Stimulated activated CD4-positive, alpha-beta T cell treated with anti-CD3 and anti-CD28 coated beads, Interleukin-15, amount 100 ng/mL, for 24 hours (primary cell): ENCODE results near the gene TLL2.

Experiments
- DNase-seq: peaks from one replicate; pipeline ENCODE4 v3.0.0-alpha.2; 2020

The TLL2 gene

GRCh38 chr10:96460316-96460715 is 53.4 kb downstream of the TLL2 start:
- DNase-seq, result no peak

DNA sequence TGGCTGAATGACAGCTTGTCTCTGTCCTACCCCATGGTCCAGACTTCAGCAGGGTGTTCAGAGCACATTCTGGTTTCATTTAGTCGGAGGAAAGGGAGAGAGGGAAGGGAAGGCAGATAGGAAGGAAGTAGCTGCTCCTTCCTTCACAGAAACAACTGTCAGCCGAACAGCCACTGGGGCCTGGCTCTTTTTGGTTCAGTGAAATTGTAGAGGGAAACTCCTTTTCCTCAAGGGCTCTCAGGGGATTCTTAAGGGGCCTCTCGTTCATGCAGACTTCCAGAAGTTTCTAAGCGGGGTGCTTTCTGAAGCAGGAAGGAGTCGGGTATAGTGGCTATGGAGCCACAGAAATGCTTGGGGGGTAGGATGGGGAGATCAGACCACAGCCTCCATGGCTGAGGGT is 56.4 kb downstream of the TLL2 start:
- DNase-seq, result no peak

- DNase-seq, result no peak
Measured at GRCh38 chr10:96456296-96456840, 57.4 kb downstream of the TLL2 start.

- no peak for DNase-seq
Measured at GRCh38 chr10:96453856-96454583, 59.7 kb downstream of the TLL2 start.

GRCh38 chr10:96452494-96453153 is 61.1 kb downstream of the TLL2 start:
- no peak for DNase-seq

DNA sequence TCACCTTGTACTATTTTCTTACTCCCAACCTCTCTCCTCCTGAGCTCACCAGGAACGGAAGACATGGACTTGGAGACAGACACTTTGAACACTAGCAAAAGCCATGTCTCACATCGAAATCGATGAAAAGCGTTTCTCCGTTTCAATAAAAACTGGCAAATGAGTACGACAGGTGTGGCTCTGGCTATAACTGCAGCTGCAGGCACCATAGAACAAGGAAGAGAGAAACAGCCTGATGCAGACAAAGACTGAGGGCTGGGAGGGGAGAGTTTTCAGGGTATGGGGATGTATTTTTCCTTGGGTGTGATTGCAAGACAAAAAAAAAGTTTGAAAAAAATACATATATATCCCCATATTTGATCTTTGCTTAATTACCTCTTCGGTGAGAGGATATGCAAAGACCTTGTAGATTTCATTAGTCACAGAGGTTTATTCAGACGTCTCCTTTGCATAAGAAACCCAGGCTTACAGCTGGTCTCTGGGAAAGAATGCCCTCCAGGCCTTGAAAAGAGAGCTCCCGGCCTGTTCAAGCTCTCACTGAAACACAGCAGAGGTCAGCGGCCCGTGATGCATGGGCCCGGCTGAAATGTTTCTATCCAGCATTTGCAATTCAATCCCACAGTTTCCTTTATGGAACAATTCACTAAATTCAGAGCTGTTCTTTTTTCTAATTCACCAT is 63.1 kb downstream of the TLL2 start:
- DNase-seq, result no peak

DNA sequence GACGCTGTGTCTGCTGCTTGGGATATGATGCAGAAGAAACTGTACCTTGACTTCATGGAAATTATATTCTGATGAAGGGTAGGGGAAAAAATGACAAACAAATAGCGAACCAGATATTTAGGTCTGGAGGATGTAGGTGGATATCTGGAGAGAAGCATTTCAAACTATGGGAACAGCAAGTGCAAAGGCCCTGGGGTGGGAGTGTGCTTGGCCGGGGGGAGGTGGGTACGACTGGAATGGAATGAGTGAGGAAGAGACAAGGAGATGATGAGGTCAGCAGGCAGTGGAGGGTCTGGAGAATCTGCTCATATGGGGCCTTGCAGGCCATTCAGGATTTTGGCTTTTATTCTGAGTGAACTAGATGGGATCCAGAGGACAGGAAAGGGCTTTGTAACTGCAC is 65.2 kb downstream of the TLL2 start:
- no peak for DNase-seq

GRCh38 chr10:96448021-96448457 is 65.7 kb downstream of the TLL2 start:
- no peak for DNase-seq

DNA sequence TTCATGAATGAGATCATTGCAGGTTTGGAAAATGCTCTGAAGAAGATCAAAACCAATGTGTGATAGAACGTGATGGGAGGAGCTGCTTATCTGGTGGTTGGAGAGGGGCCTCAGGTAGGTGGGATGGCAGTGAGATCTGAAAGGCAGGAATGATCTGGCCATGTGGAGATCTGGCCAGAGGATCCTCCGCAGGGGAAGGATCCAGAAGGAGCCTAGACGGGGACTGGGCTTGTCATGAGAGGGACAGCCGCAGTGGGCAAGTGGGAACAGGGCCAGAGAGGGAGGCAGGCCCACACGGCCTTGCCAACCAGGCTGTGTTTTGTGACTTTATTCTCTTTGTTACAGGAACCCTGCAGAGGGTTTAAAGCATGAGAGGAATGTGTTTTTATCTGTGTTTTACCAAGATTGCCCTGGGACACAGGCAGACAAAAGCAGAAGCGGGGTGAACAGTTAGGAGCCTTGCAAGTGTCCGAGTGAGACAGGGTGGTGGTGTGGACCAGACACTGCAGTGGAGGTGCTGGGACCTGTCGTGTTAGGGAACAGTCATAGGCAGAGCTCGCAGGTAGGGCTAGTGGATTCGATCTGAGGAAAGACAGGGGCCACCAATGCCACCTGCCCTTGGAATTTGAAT is 66.6 kb downstream of the TLL2 start:
- DNase-seq, result no peak

DNA sequence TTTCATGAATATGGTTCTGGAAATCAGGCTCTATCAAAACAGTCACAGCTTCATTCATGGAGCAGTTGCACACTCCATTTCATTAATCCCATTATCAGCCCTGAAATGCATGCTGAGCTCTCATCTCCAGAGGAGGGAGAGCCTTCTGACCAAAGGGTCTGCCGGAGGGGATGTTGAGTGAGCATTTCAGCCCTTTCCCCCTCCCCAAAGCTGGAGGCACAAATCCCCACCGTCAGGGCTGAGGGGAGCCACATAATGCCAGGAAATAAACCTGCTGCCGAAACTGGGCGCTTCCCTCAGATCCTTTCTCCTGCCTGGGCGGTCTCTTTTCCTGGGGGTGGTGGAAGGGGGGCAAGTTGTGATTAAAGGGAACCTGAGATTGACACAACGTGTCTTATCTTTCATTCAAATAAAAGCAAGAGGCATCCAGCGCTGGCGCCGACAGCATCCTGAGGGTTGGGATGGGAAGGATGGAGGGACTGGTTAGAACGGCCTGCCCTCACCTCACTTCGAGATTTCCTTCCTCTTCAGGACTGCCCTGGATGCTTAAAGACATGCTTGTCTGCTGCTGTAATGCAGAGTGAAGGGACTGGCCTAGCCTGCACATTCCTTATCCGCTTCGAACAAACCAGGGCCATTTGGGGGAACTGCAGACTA is 71.6 kb downstream of the TLL2 start:
- DNase-seq, result no peak

- DNase-seq, result no peak
Measured at GRCh38 chr10:96441322-96441885, 72.3 kb downstream of the TLL2 start.

DNA sequence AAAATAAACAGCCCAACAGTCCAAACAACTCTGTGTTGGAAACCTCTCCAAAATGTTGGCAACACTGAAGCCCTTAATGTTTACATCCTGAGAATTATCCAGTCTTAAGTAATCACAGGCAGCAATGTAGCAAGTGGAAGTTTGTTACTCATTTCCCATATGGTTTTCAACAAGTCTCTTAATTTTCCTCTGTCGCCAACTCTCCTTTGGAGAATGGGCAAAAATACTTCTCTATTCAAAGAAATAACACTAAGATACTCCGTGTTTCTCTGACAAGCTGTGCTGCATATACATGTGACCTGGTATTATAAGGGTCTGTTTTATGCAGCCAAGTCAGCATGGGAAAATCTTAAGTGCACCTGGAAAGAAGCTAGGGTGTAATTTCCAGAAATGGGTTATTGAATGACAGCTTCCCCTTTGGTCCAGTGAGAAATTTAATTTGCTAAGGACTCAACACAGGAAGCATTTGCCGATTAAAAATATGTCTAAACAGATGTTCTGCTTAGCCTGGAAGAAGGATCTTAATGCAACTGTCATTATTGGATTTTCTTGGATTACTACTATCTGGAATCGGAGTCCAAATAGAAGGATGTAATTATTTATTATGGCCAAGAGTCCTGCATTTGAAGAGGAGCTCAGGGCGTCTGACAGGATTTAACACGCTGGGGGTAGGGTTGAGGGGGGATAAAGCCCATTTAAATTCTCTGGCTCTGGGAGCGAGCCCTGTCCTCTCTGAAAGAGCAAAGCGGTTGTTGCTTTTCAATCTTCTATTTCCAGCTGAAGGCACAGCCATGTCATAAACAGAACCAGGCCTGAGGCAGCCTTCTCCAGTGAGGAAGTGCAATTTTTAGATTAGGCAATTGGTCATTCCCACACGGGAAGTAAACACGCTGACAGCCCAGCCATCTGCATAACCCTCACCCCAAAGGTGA is 73.1 kb downstream of the TLL2 start:
- DNase-seq, result no peak

DNA sequence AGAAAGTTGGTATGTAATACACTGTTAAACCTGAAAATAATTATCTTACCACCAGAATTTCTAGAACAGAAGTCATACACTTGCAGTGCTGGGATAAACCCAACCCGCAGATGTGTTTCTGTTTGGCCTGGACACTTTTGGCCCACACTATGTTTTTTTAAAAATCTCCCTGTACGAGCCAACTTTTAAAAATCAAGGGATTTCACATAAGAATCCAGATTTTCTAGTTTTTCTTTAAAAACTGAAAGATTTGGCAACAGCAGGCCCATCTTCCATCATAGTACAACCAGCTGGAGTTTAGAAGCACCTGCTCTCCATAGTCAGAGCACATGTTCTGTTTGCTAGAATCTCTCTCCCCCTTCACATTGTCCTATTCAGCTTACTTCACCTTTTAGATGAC is 74.0 kb downstream of the TLL2 start:
- DNase-seq, result no peak

DNA sequence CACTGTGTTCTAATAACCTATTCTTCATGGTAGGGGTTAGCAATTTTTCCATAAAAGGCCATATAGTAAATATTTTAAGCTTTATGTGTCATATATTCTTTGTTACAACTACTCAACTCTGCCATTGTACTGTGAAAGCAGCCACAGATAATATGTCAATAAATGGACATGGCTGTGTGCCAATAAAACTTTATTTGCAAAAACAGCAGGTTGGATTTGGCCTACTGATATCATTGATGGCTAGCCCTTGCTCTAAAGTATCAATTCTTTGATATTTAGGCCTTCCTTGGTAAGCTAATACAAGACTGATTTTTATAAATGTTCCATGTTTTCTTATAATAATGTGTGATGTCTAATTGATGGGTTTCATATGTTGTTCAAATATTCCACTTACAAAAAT is 77.7 kb downstream of the TLL2 start:
- DNase-seq, result no peak

DNA sequence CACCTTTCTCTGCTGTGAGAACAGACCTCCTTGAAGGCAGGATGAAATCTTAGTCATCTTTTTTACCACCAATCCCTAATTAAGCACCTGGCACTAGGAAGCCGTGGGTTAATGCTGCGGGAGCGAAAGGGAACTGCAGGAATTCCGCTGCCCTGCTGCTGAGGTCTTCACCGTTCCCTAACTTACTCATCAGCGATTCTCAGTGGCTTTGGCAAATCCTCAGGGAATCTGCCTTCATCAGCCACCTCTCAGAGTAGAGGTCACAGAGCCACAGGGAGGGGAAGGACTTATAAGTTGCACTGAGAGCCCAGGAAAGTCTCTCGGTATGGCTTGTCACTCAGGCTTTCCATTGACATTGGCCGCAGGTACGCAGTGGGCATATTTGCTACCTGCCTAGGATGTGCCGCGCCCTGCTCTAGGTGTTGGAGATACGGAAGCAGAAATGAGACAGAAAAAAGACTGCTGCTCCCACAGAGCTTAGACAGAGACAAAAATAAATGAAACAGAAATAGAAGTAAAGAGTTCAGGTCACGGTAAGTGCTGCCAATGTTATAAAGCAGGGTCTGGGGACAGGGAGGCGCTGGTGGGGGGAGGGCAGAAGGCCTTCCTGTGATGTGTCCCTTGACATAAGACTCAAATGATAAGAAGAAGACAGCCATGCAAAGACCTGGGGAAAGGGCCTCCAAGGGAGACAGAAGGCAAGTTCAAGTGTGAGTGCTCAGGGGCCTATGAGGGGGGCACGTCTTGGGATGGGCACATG is 82.3 kb downstream of the TLL2 start:
- DNase-seq, result no peak

GRCh38 chr10:96427291-96427690 is 86.4 kb downstream of the TLL2 start:
- DNase-seq, result no peak

DNA sequence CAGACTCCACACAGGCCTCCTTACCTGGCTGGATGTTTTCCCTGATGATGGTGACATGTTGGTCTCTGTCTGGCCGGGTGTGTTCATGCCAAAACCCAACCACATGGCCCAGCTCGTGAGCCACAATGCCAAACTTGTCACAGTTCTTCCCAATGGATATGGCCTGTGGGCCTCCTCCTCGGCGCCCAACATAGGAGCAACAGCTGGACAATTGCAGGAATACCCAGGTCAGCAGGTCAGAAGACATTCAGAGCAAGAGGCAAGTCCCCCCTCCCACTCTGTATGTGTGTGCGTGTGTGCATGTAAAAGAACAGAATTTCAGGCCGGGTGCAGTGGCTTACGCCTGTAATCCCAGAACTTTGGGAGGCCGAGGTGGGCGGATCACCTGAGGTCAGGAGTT is 91.2 kb downstream of the TLL2 start:
- DNase-seq, result no peak

- DNase-seq, result no peak
Measured at GRCh38 chr10:96421995-96422394, 91.7 kb downstream of the TLL2 start.

DNA sequence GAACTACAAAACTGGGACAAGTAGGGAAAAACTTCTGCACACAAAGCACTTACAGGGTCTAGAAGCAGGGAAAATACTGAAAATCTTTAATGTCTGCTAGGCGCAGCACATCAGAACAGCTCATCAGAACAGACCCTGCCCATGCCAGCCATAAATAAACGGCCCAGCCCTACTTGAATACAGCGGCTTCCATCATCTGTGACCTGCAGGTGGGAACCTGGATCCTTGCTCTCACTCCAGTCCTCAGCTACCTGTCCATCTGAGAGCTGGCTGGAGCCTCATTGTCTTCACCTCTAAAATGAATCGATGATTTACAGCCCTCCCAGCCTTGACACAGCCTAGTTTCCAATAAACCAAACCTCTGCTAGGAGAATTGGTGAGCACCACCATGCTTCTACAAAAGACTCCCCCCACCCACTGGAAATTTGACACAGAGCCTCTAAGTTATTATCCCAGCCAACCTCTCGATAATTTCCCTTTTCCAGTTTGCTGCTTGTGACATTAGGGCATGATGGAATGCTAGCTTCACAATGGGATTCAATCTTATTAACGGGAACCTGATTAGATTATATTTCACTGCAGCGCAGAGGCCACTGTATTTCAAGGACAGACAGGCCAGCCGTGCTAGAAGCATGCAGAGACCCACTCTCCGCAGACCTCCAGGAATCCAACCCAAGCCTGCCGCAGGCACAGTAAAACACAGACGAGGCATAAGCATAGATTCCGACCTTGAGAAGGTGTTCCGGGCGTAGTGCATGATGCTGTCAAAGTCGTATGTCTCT is 93.3 kb downstream of the TLL2 start:
- DNase-seq, result no peak

DNA sequence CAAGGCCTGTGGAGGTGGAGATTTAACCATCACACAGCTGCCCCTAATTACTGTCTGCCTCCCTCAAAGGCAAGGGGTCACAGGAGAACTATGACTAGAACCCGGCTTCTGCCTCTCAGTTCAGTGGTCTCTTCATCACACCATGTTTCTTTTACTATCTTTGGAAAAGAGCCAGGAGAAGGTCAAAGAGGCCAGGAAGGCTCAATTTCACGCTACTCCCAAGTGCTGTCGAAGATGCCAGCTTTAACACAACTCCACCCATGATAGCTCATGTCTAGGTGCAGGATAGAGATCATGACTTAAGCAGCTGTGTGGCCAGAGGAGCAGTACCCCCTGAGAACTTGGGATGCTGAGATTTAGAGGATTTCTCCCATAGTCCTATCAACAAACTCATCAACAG is 94.4 kb downstream of the TLL2 start:
- DNase-seq, result no peak
